Spinal cord (tissue), 10 donors: Measurements from ENCODE around the gene DKC1. TPM values are rescaled to one million over a fixed set of nuclear protein-coding genes. Genes with fewer than 3 reads are reported as not detected.
A peak's percentile ranks its signal among the peaks of the same experiment; 100 is the strongest.

ENCODE experiments used
- DNase-seq, 6 donors: peaks; one replicate each; pipeline versions ENCODE4 v3.0.0 to v3.0.0-alpha.2; 2013 to 2015; ENCODE audit warnings: low spot score in 6 of 6, low read depth in 4 of 6
- H3K27ac ChIP-seq: one replicate; pipeline ENCODE4 v1.5.1; 2013; ENCODE audit warnings: low read depth, low read length, control low read depth
- H3K27me3 ChIP-seq: one replicate; pipeline ENCODE4 v1.6.1; 2013; ENCODE audit warnings: low read length; ENCODE audit not compliant: control insufficient read depth, insufficient read depth
- H3K36me3 ChIP-seq: one replicate; pipeline ENCODE4 v1.6.1; 2013; ENCODE audit warnings: low read length; ENCODE audit not compliant: control insufficient read depth, insufficient read depth
- H3K4me1 ChIP-seq: one replicate; pipeline ENCODE4 v1.6.1; 2013; ENCODE audit warnings: low read length; ENCODE audit not compliant: control insufficient read depth, insufficient read depth
- H3K4me3 ChIP-seq: one replicate; pipeline ENCODE4 v1.5.1; 2013; ENCODE audit warnings: low read depth, low read length, control low read depth
- H3K9me3 ChIP-seq: one replicate; pipeline ENCODE4 v1.6.1; 2013; ENCODE audit warnings: low read length; ENCODE audit not compliant: control insufficient read depth, insufficient read depth
- WGBS: methylation state at CpG from one replicate; pipeline ENCODE4 v1.1.5; 2013; ENCODE audit warnings: missing lambda C conversion rate; ENCODE audit not compliant: insufficient coverage; 5-methylcytosine and 5-hydroxymethylcytosine counted together
- polyA plus RNA-seq, 2 donors: library from polyadenylated mRNA; unstranded; fragments of 120-200 nt; gene quantifications; one replicate each; pipeline ENCODE4 v1.2.1, GENCODE V29; 2013; ENCODE audit not compliant: insufficient read length in 2 of 2
- total RNA-seq, 2 donors: library from RNA; depleted of rRNA in 1 of 2; stranded (reverse); fragments of 120-200 nt in 1 of 2; fragments of >200 nt in 1 of 2; gene quantifications; one replicate each; pipeline versions ENCODE4 v1.2.3 to v1.2.4, GENCODE V29; 2013 to 2014
- donor health status: healthy.

The DKC1 gene
- total and polyA plus RNA-seq, 4 donors = 20.1 to 42.4 (median 34.0) TPM

GRCh38 chrX:154734061-154734781, 28.4 kb upstream of the DKC1 start:
- Histone ChIP-seq H3K4me1 (peaks cover 8% of the 10 kb centered on the region), H3K4me3 (no peak overlapping the region), H3K9me3 (no peaks in the 10 kb centered on the region), H3K27ac (peak overlapping the region; percentile 68), H3K27me3 (no peaks in the 10 kb centered on the region), H3K36me3 (no peaks in the 10 kb centered on the region)
- WGBS = 45% methylated on average over 7 of the region's 8 CpGs
- peak in 1 of 6 donors; percentile 26 for DNase-seq

DNA sequence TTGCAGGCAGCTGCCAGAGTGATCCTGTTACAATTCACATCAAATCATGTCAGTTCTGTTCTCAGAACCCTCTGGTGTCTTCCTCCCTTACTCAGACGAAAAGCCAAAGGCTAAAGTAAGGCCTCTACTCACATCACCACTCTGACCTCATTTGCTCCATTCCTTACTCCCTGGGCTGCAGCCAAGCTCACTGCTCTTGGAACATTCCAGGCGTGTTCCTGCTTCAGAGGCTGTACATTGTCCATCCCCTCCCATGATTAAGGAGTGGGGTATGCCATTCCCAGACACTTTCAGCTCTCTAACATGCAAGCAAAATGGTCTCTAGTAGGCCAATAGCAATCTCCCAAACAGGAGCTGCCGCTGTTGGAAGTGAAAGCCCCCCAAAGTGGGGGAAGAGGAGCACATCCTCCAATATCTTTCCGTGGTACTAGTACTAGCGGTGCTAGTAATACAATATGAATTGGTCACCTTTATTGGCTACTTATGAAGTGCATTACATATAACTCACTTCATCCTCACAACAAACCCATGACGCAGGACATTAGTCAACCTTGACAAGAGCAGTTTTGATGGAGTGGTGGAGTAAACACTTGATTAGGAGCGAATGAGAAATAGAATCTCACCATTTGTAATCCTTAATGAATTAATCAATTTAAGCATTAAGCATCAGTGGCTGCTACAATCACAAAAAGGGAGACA, 26.8 kb upstream of the DKC1 start:
- WGBS = 7% methylated on average over 2 of the region's 7 CpGs
- H3K9me3 ChIP-seq = no peaks in the 10 kb centered on the region
- H3K4me1 ChIP-seq = peaks cover 8% of the 10 kb centered on the region
- H3K27me3 ChIP-seq = no peaks in the 10 kb centered on the region
- H3K27ac ChIP-seq = no peak overlapping the region
- no peaks in the 10 kb centered on the region for H3K36me3 ChIP-seq
- no peak overlapping the region for H3K4me3 ChIP-seq
- peak in 1 of 6 donors; percentile 14 for DNase-seq

DNA sequence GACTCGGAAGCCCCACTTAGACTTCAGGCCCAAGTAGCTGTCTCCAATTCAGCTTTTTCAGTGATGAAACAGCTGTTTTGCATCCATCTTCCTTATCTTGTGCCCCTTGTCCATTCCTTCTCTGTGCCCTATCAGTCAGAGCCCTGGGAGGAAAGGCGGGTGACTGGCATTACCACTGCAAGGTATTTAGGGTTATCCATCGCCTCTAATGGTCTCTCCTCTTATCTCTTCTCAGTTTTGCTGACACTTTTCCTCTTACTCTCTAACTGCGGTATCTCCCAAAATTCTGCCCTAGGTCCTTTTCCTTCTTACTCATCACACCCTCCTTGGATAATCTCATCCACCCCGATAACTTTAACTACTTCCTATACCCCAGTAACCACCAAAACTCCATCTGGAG, 25.5 kb upstream of the DKC1 start:
- Histone ChIP-seq H3K4me1 (peaks cover 8% of the 10 kb centered on the region), H3K27me3 (no peaks in the 10 kb centered on the region), H3K4me3 (no peak overlapping the region), H3K9me3 (no peaks in the 10 kb centered on the region), H3K27ac (no peak overlapping the region), H3K36me3 (no peaks in the 10 kb centered on the region)
- DNase-seq = no peak
- WGBS = 92% methylated on average over 5 of the region's 5 CpGs

- peaks cover 8% of the 10 kb centered on the region for H3K4me1 ChIP-seq
- H3K27ac ChIP-seq = no peak overlapping the region
- no peaks in the 10 kb centered on the region for H3K27me3 ChIP-seq
- 52% methylated on average over 8 of the region's 8 CpGs for WGBS
- H3K4me3 ChIP-seq = no peak overlapping the region
- no peaks in the 10 kb centered on the region for H3K36me3 ChIP-seq
- DNase-seq = peak in 1 of 6 donors; percentile 18
- no peaks in the 10 kb centered on the region for H3K9me3 ChIP-seq
Measured at GRCh38 chrX:154738011-154738738, 24.5 kb upstream of the DKC1 start.

GRCh38 chrX:154739952-154740465, 22.7 kb upstream of the DKC1 start:
- Histone ChIP-seq H3K4me1 (peaks cover 5% of the 10 kb centered on the region), H3K9me3 (peaks cover 1% of the 10 kb centered on the region), H3K36me3 (no peaks in the 10 kb centered on the region), H3K27me3 (no peaks in the 10 kb centered on the region), H3K4me3 (no peak overlapping the region), H3K27ac (no peak overlapping the region)
- no peak for DNase-seq
- WGBS = no CpG with 5 or more reads among the region's 2 CpGs

- no peak overlapping the region for H3K4me3 ChIP-seq
- peaks cover 1% of the 10 kb centered on the region for H3K9me3 ChIP-seq
- H3K27me3 ChIP-seq = no peaks in the 10 kb centered on the region
- no peaks in the 10 kb centered on the region for H3K36me3 ChIP-seq
- no peak overlapping the region for H3K27ac ChIP-seq
- no peak for DNase-seq
- H3K4me1 ChIP-seq = no peaks in the 10 kb centered on the region
Measured at GRCh38 chrX:154742613-154743012, 20.1 kb upstream of the DKC1 start.

GRCh38 chrX:154748712-154749339, 13.8 kb upstream of the DKC1 start:
- H3K4me1 ChIP-seq = peaks cover 2% of the 10 kb centered on the region
- peak in 5 of 6 donors; percentile 35 to 86 (median 54) for DNase-seq
- no peak overlapping the region for H3K4me3 ChIP-seq
- 5% methylated on average over 4 of the region's 11 CpGs for WGBS
- no peak overlapping the region for H3K27ac ChIP-seq
- H3K9me3 ChIP-seq = peaks cover 1% of the 10 kb centered on the region
- peaks cover 20% of the 10 kb centered on the region for H3K27me3 ChIP-seq
- H3K36me3 ChIP-seq = no peaks in the 10 kb centered on the region

- peak in 1 of 6 donors; percentile 18 for DNase-seq
- 80% methylated on average over 1 of the region's 6 CpGs for WGBS
- Histone ChIP-seq H3K4me1 (peaks cover 2% of the 10 kb centered on the region), H3K27me3 (peaks cover 20% of the 10 kb centered on the region), H3K36me3 (no peaks in the 10 kb centered on the region), H3K4me3 (peak overlapping the region; percentile 41), H3K9me3 (no peaks in the 10 kb centered on the region), H3K27ac (peak overlapping the region; percentile 25)
Measured at GRCh38 chrX:154749856-154750255, 12.8 kb upstream of the DKC1 start.
